Measurements from ENCODE around the gene HAO2.

HAO2 gene

GRCh38 chr1:119440721-119441307, 72.2 kb downstream of the HAO2 start:
- DNase-seq: no peak

GRCh38 chr1:119442756-119443155, 74.2 kb downstream of the HAO2 start:
- DNase-seq: no peak
